Neural cell (in vitro differentiated cells): ENCODE results near the gene GCN1. TPM values are rescaled to one million over a fixed set of nuclear protein-coding genes. Genes with fewer than 3 reads are reported as not detected.

Source experiments
- H2AFZ ChIP-seq: fragments of 200-600, 300-800 bp; sonication (generic), shearing (Covaris generic); 2 replicates; pipeline ENCODE4 v1.6.0; 2014; ENCODE audit warnings: low read depth, mild to moderate bottlenecking, antibody characterized with exemption, low read length, moderate library complexity
- H3F3A ChIP-seq: fragments of 200-600 bp; shearing (Covaris generic); 2 replicates; pipeline ENCODE4 v1.6.1; 2016; ENCODE audit warnings: mild to moderate bottlenecking, moderate library complexity, mixed read lengths, antibody characterized with exemption, low read length; ENCODE audit not compliant: insufficient read depth, poor library complexity, severe bottlenecking
- H3K27ac ChIP-seq: fragments of 200-600, 300-800 bp; sonication (generic), shearing (Covaris generic); 2 replicates; pipeline ENCODE4 v1.5.1; 2014; ENCODE audit warnings: mild to moderate bottlenecking, low read length, moderate library complexity
- H3K27me3 ChIP-seq: fragments of 300-800, 200-600 bp; sonication (generic), shearing (Covaris generic); 2 replicates; pipeline ENCODE4 v1.6.0; 2014; ENCODE audit warnings: mild to moderate bottlenecking, low read depth, low read length, moderate library complexity; ENCODE audit not compliant: insufficient read depth
- H3K36me3 ChIP-seq: fragments of 300-800, 200-600 bp; sonication (generic), shearing (Covaris generic); 2 replicates; pipeline ENCODE4 v1.5.1; 2014; ENCODE audit warnings: mild to moderate bottlenecking, antibody characterized with exemption, low read length, moderate library complexity; ENCODE audit not compliant: insufficient read depth
- H3K4me2 ChIP-seq: fragments of 300-800, 200-600 bp; sonication (generic), shearing (Covaris generic); 2 replicates; pipeline ENCODE4 v1.6.0; 2014; ENCODE audit warnings: mild to moderate bottlenecking, low read length
- H3K4me3 ChIP-seq: fragments of 300-800, 200-600 bp; sonication (generic), shearing (Covaris generic); 2 replicates; pipeline ENCODE4 v1.5.1; 2014; ENCODE audit warnings: mild to moderate bottlenecking, low read length, moderate library complexity
- H3K79me2 ChIP-seq: fragments of 200-600 bp; shearing (Covaris generic); replicated peaks from 2 replicates; pipeline ENCODE4 v1.6.0; 2014; ENCODE audit warnings: mild to moderate bottlenecking, low read length, moderate library complexity; ENCODE audit not compliant: insufficient read depth
- H3K9ac ChIP-seq: fragments of 300-800, 200-600 bp; sonication (generic), shearing (Covaris generic); 2 replicates; pipeline ENCODE4 v1.6.1; 2016; ENCODE audit warnings: mild to moderate bottlenecking, low read length, mixed read lengths
- H3K9me2 ChIP-seq: fragments of 200-600 bp; shearing (Covaris generic); 2 replicates; pipeline ENCODE4 v1.6.1; 2016; ENCODE audit warnings: mild to moderate bottlenecking, low read length, mixed read lengths; ENCODE audit not compliant: insufficient read depth
- H3K9me3 ChIP-seq: fragments of 200-600, 300-800 bp; sonication (generic), shearing (Covaris generic); 2 replicates; pipeline ENCODE4 v1.6.1; 2016; ENCODE audit warnings: mild to moderate bottlenecking, mixed run types, low read length, moderate library complexity, mixed read lengths
- H4K20me1 ChIP-seq: fragments of 200-600 bp; shearing (Covaris generic); 2 replicates; pipeline ENCODE4 v1.6.1; 2016; ENCODE audit warnings: mild to moderate bottlenecking, mixed run types; ENCODE audit not compliant: insufficient read depth
- EP300 ChIP-seq: fragments of 450-650 bp; conservative IDR thresholded peaks from 2 replicates; pipeline ENCODE4 v1.6.1; 2014; ENCODE audit warnings: antibody characterized with exemption, mild to moderate bottlenecking, moderate library complexity; ENCODE audit not compliant: poor library complexity, severe bottlenecking
- EZH2 ChIP-seq: fragments of 200-600, 300-800 bp; shearing (Covaris generic), sonication (generic); IDR thresholded peaks from 2 replicates; pipeline ENCODE4 v1.6.1; 2014; ENCODE audit warnings: antibody characterized with exemption, low read length, borderline replicate concordance, mild to moderate bottlenecking; ENCODE audit not compliant: insufficient read depth, poor library complexity, severe bottlenecking
- MXI1 ChIP-seq: fragments of 450-650 bp; conservative IDR thresholded peaks from 2 replicates; pipeline ENCODE4 v1.6.1; 2014; ENCODE audit warnings: antibody characterized with exemption, mild to moderate bottlenecking; ENCODE audit not compliant: poor library complexity, severe bottlenecking
- POLR2AphosphoS5 ChIP-seq: IDR thresholded peaks from 2 replicates; pipeline ENCODE4 v1.6.1; 2012
- RAD21 ChIP-seq: fragments of 450-650 bp; conservative IDR thresholded peaks from 2 replicates; pipeline ENCODE4 v1.6.1; 2014; ENCODE audit warnings: antibody characterized with exemption, mild to moderate bottlenecking, moderate library complexity
- SMC3 ChIP-seq: fragments of 450-650 bp; conservative IDR thresholded peaks from 2 replicates; pipeline ENCODE4 v1.6.1; 2014; ENCODE audit warnings: antibody characterized with exemption, mild to moderate bottlenecking, moderate library complexity; ENCODE audit not compliant: poor library complexity
- TAF1 ChIP-seq: IDR thresholded peaks from 2 replicates; pipeline ENCODE4 v1.6.1; 2012; ENCODE audit warnings: low read depth
- polyA plus RNA-seq: library from polyadenylated mRNA; depleted of rRNA; stranded (reverse); fragments of >200 nt; gene quantifications from 2 replicates; pipeline ENCODE4 v1.2.3, GENCODE V29; 2014
- TF ChIP-seq, protein P1 (sequence below): IDR thresholded peaks from 2 replicates; pipeline ENCODE4 v1.6.1; 2012; ENCODE audit warnings: borderline replicate concordance
- TF ChIP-seq, protein P2 (sequence below): fragments of 450-650 bp; IDR thresholded peaks from 2 replicates; pipeline ENCODE4 v1.5.1; 2014; ENCODE audit warnings: antibody characterized with exemption, mild to moderate bottlenecking, moderate library complexity; ENCODE audit not compliant: poor library complexity, severe bottlenecking

Gene GCN1
- polyA plus RNA-seq, 1 donor from 2014 or later, result 21.5 TPM

GRCh38 chr12:120115692-120116440, 78.6 kb downstream of the GCN1 start:
- Histone ChIP-seq H3K4me2 (peak overlapping the region; percentile 77), H3K4me3 (peak overlapping the region; percentile 95), H3K79me2 (peaks cover 40% of the 10 kb centered on the region), H4K20me1 (no peaks in the 10 kb centered on the region), H3K9ac (peak overlapping the region; percentile 58), H2AFZ (no peak overlapping the region), H3K36me3 (no peaks in the 10 kb centered on the region), H3F3A (no peaks in the 10 kb centered on the region), H3K27me3 (no peaks in the 10 kb centered on the region), H3K9me3 (no peaks in the 10 kb centered on the region), H3K9me2 (no peaks in the 10 kb centered on the region), H3K27ac (peak overlapping the region; percentile 16)
- no peak for TF ChIP-seq MXI1
- TF ChIP-seq, protein P1, sequence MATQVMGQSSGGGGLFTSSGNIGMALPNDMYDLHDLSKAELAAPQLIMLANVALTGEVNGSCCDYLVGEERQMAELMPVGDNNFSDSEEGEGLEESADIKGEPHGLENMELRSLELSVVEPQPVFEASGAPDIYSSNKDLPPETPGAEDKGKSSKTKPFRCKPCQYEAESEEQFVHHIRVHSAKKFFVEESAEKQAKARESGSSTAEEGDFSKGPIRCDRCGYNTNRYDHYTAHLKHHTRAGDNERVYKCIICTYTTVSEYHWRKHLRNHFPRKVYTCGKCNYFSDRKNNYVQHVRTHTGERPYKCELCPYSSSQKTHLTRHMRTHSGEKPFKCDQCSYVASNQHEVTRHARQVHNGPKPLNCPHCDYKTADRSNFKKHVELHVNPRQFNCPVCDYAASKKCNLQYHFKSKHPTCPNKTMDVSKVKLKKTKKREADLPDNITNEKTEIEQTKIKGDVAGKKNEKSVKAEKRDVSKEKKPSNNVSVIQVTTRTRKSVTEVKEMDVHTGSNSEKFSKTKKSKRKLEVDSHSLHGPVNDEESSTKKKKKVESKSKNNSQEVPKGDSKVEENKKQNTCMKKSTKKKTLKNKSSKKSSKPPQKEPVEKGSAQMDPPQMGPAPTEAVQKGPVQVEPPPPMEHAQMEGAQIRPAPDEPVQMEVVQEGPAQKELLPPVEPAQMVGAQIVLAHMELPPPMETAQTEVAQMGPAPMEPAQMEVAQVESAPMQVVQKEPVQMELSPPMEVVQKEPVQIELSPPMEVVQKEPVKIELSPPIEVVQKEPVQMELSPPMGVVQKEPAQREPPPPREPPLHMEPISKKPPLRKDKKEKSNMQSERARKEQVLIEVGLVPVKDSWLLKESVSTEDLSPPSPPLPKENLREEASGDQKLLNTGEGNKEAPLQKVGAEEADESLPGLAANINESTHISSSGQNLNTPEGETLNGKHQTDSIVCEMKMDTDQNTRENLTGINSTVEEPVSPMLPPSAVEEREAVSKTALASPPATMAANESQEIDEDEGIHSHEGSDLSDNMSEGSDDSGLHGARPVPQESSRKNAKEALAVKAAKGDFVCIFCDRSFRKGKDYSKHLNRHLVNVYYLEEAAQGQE, result no peak
- no peak for TF ChIP-seq POLR2AphosphoS5
- TF ChIP-seq RAD21, result no peak
- TF ChIP-seq TAF1, result no peak
- TF ChIP-seq, protein P2, sequence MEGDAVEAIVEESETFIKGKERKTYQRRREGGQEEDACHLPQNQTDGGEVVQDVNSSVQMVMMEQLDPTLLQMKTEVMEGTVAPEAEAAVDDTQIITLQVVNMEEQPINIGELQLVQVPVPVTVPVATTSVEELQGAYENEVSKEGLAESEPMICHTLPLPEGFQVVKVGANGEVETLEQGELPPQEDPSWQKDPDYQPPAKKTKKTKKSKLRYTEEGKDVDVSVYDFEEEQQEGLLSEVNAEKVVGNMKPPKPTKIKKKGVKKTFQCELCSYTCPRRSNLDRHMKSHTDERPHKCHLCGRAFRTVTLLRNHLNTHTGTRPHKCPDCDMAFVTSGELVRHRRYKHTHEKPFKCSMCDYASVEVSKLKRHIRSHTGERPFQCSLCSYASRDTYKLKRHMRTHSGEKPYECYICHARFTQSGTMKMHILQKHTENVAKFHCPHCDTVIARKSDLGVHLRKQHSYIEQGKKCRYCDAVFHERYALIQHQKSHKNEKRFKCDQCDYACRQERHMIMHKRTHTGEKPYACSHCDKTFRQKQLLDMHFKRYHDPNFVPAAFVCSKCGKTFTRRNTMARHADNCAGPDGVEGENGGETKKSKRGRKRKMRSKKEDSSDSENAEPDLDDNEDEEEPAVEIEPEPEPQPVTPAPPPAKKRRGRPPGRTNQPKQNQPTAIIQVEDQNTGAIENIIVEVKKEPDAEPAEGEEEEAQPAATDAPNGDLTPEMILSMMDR, result no peak
- no peak for TF ChIP-seq SMC3
- no peak for TF ChIP-seq EP300
- TF ChIP-seq EZH2, result no peak

DNA sequence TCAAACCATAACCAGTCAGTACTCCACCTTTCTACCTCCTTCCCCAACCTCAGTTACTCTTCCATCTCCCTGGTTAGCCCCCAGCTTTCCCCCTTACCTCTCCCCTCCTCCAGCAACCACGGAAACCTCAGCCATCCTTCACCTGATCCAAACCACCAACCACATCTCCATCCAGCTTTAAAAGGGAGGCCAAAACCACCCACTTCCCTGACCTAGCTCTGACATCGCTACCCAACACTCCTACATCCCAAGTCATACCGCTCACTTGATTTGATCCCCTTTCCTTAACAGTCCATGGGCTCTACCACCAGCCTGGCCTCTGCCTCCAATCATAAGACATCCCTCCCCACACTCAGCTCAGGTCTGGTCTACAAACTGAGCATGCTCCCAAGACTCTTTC, 79.4 kb downstream of the GCN1 start:
- Histone ChIP-seq H3K9ac (no peak overlapping the region), H3K4me3 (peak overlapping the region; percentile 95), H3K36me3 (no peaks in the 10 kb centered on the region), H4K20me1 (no peaks in the 10 kb centered on the region), H2AFZ (no peak overlapping the region), H3K27ac (no peak overlapping the region), H3K9me2 (no peaks in the 10 kb centered on the region), H3K79me2 (peaks cover 40% of the 10 kb centered on the region), H3K4me2 (peak overlapping the region; percentile 77), H3K27me3 (no peaks in the 10 kb centered on the region), H3F3A (no peaks in the 10 kb centered on the region), H3K9me3 (no peaks in the 10 kb centered on the region)
- TF ChIP-seq EZH2, result no peak
- TF ChIP-seq, protein P1, result no peak
- TF ChIP-seq, protein P2, result no peak
- TF ChIP-seq EP300, result no peak
- TF ChIP-seq MXI1, result no peak
- TF ChIP-seq RAD21, result no peak
- TF ChIP-seq TAF1, result no peak
- no peak for TF ChIP-seq POLR2AphosphoS5
- TF ChIP-seq SMC3, result no peak
